ENCODE results near the gene DHRS7.

DHRS7 gene

GRCh38 chr14:60184146-60184904, 19.1 kb upstream of the DHRS7 start:
- DNase-seq = peak in 1 of 2 donors; percentile 82

GRCh38 chr14:60183741-60184140, 18.5 kb upstream of the DHRS7 start:
- DNase-seq = no peak

GRCh38 chr14:60183138-60183537, 17.9 kb upstream of the DHRS7 start:
- DNase-seq = no peak

GRCh38 chr14:60179431-60179869, 14.3 kb upstream of the DHRS7 start:
- no peak for DNase-seq

- no peak for DNase-seq
Measured at GRCh38 chr14:60178820-60179219, 13.6 kb upstream of the DHRS7 start.

- no peak for DNase-seq
Measured at GRCh38 chr14:60178164-60178563, 13.0 kb upstream of the DHRS7 start.

- DNase-seq = no peak
Measured at GRCh38 chr14:60175255-60175902, 10.2 kb upstream of the DHRS7 start.

GRCh38 chr14:60174352-60175254, 9.4 kb upstream of the DHRS7 start:
- no peak for DNase-seq

- no peak for DNase-seq
Measured at GRCh38 chr14:60171690-60172089, 6.5 kb upstream of the DHRS7 start.

GRCh38 chr14:60170948-60171347, 5.8 kb upstream of the DHRS7 start:
- no peak for DNase-seq

- DNase-seq = no peak
Measured at GRCh38 chr14:60169722-60170121, 4.5 kb upstream of the DHRS7 start.

- DNase-seq = no peak
Measured at GRCh38 chr14:60166142-60166541, 944 bp upstream of the DHRS7 start.

- no peak for DNase-seq
Measured at GRCh38 chr14:60165547-60165876, 314 bp upstream of the DHRS7 start.

- no peak for DNase-seq
Measured at GRCh38 chr14:60164404-60164711, 840 bp downstream of the DHRS7 start.

GRCh38 chr14:60163693-60164092, 1.5 kb downstream of the DHRS7 start:
- DNase-seq = no peak

GRCh38 chr14:60161196-60162107, 3.7 kb downstream of the DHRS7 start:
- DNase-seq = no peak

- no peak for DNase-seq
Measured at GRCh38 chr14:60160422-60160821, 4.8 kb downstream of the DHRS7 start.

GRCh38 chr14:60154671-60155070, 10.5 kb downstream of the DHRS7 start:
- no peak for DNase-seq

- DNase-seq = no peak
Measured at GRCh38 chr14:60153991-60154390, 11.2 kb downstream of the DHRS7 start.

- DNase-seq = peak; percentile 29 to 55
Measured at GRCh38 chr14:60151715-60152114, 13.5 kb downstream of the DHRS7 start.

GRCh38 chr14:60134702-60135101, 30.5 kb downstream of the DHRS7 start:
- DNase-seq = no peak

- no peak for DNase-seq
Measured at GRCh38 chr14:60133487-60133886, 31.7 kb downstream of the DHRS7 start.

- no peak for DNase-seq
Measured at GRCh38 chr14:60125918-60126317, 39.3 kb downstream of the DHRS7 start.

All from hippocampal formation (tissue), 2 donors.